ENCODE data around the gene PPM1D.
A peak's percentile ranks its signal among the peaks of the same experiment; 100 is the strongest.
"Not testable (repeated sequence)": the region's sequence is repeated elsewhere in the genome, so short reads cannot be mapped to it uniquely, and the experiment has no call there.

The PPM1D gene

GRCh38 chr17:60599620-60600489 lies at the start of gene PPM1D:
PPM1D (plus strand) TSS chr17:60600193; CDS start chr17:60600415, 222 bp downstream.
- peak within 1 kb of the TSS; percentile 96 for H3K4me3 ChIP-seq (ENCODE audit: low read depth, low read length)
- DNase-seq (ENCODE audit: low read depth, low spot score), result peak; percentile 84
- ChIA-PET POLR2A (interaction anchor here (0.8 to 1.4 kb wide), 6 partner anchors 8 to 208 kb away, joined by 3 to 12 read pairs (median 4); partner anchors contain the start of genes APPBP2 and USP32), CTCF (interaction anchor here (1.0 to 3.4 kb wide), 11 partner anchors 10 to 99 kb away, joined by 3 to 15 read pairs (median 5); no protein-coding TSS in a partner anchor)
- TF ChIP-seq CTCF (IDR thresholded peaks at IDR 0.05; ENCODE audit: insufficient read depth, low read length, missing control alignments), result no peak

- H3K4me3 ChIP-seq (ENCODE audit: low read depth, low read length); POLR2A ChIA-PET; DNase-seq (ENCODE audit: low read depth, low spot score): not testable (repeated sequence)
- CTCF ChIA-PET, result interaction anchor here (8.8 kb wide), 1 partner anchor 17 kb away, joined by 54 read pairs; no protein-coding TSS in a partner anchor
Measured at GRCh38 chr17:60552255-60552654, 47.7 kb upstream of the PPM1D start.

- POLR2A ChIA-PET, result no interaction called here
- CTCF ChIA-PET, result interaction anchor here (0.7 to 8.8 kb wide), 6 partner anchors 8 to 24 kb away, joined by 3 to 54 read pairs (median 3); no protein-coding TSS in a partner anchor
- DNase-seq (ENCODE audit: low read depth, low spot score), result peak; percentile 78
- no peak for TF ChIP-seq CTCF (IDR thresholded peaks at IDR 0.05; ENCODE audit: insufficient read depth, low read length, missing control alignments)
- no peak overlapping the region for H3K4me3 ChIP-seq (ENCODE audit: low read depth, low read length)
Measured at GRCh38 chr17:60554377-60554788, 45.6 kb upstream of the PPM1D start.

GRCh38 chr17:60555786-60556185 lies 44.2 kb upstream of the PPM1D start:
- no peak for TF ChIP-seq CTCF (IDR thresholded peaks at IDR 0.05; ENCODE audit: insufficient read depth, low read length, missing control alignments)
- no peak overlapping the region for H3K4me3 ChIP-seq (ENCODE audit: low read depth, low read length)
- ChIA-PET POLR2A (no interaction called here), CTCF (interaction anchor here (0.9 to 8.8 kb wide), 2 partner anchors 14 to 22 kb away, joined by 3 to 54 read pairs; no protein-coding TSS in a partner anchor)
- DNase-seq (ENCODE audit: low read depth, low spot score), result no peak

- H3K4me3 ChIP-seq (ENCODE audit: low read depth, low read length), result no peak overlapping the region
Measured at GRCh38 chr17:60557805-60558204, 42.2 kb upstream of the PPM1D start.

GRCh38 chr17:60559659-60559994 lies 40.4 kb upstream of the PPM1D start:
- CTCF ChIA-PET, result interaction anchor here (8.8 kb wide), 1 partner anchor 10 kb away, joined by 54 read pairs; no protein-coding TSS in a partner anchor
- no peak overlapping the region for H3K4me3 ChIP-seq (ENCODE audit: low read depth, low read length)
- POLR2A ChIA-PET, result no interaction called here
- DNase-seq (ENCODE audit: low read depth, low spot score), result no peak
- TF ChIP-seq CTCF (IDR thresholded peaks at IDR 0.05; ENCODE audit: insufficient read depth, low read length, missing control alignments), result no peak

More at GRCh38 chr17:60557805-60558204, 42.2 kb upstream of the PPM1D start:
- DNase-seq (ENCODE audit: low read depth, low spot score), result no peak
- TF ChIP-seq CTCF (IDR thresholded peaks at IDR 0.05; ENCODE audit: insufficient read depth, low read length, missing control alignments), result no peak
- ChIA-PET POLR2A (interaction anchor here (1.3 kb wide), 1 partner anchor 16 kb away, joined by 10 read pairs; no protein-coding TSS in a partner anchor), CTCF (interaction anchor here (0.9 to 8.8 kb wide), 3 partner anchors 8 to 16 kb away, joined by 3 to 54 read pairs (median 8); no protein-coding TSS in a partner anchor)

Measured in AG04449 (cell line).